GM21737 (cell line): ENCODE measurements around the gene PTEN.

ENCODE experiments used
- ATAC-seq: cut with Tn5 transposase; IDR thresholded peaks from one replicate; pipeline ENCODE4 v1.9.1; 2021; ENCODE audit warnings: mild to moderate bottlenecking, moderate library complexity; ENCODE audit not compliant: unreplicated experiment

Gene PTEN

DNA sequence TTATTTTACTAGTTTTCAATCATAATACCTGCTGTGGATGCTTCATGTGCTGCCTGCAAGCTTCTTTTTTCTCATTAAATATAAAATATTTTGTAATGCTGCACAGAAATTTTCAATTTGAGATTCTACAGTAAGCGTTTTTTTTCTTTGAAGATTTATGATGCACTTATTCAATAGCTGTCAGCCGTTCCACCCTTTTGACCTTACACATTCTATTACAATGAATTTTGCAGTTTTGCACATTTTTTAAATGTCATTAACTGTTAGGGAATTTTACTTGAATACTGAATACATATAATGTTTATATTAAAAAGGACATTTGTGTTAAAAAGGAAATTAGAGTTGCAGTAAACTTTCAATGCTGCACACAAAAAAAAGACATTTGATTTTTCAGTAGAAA lies 103.0 kb downstream of the PTEN start:
- ATAC-seq, result no peak

DNA sequence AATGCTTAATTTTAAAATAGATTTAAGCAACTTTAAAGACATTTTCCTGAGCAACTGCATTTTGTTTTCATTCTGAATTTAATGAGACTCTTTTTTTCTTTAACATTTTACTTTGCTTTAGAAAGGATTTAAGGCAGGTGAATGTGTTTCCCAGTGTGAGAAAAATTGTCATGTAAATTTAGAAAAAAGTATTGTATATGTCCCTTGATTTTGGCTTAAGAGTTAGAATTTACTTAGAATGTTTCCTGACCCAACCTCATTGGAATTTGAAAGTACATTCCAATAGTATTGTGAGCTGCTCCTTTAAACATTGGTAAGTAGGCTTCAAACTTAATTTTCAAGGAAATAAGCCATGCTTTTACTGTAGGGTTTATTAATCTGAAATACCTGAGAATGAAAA lies 110.2 kb downstream of the PTEN start:
- ATAC-seq, result no peak

GRCh38 chr10:87974130-87974529 lies 110.7 kb downstream of the PTEN start:
- no peak for ATAC-seq

DNA sequence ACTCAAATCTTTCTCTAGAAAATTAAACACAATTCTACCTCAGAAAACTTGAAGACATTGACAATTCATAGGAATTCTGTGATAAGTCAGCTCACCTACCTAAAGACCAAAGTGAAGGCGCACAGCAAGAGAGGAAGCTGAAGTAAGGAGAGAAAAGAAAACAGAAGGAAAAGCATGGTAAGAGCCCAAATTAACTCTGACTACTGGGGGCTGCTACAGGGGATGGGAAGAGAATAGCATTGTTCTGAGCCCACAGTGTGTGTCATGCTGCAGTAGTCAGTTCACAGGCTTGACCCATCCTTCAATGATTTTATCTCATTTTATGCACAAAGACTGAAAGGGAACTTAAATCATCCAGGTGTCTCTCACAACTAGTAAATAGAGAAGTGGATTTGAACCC lies 111.3 kb downstream of the PTEN start:
- no peak for ATAC-seq

DNA sequence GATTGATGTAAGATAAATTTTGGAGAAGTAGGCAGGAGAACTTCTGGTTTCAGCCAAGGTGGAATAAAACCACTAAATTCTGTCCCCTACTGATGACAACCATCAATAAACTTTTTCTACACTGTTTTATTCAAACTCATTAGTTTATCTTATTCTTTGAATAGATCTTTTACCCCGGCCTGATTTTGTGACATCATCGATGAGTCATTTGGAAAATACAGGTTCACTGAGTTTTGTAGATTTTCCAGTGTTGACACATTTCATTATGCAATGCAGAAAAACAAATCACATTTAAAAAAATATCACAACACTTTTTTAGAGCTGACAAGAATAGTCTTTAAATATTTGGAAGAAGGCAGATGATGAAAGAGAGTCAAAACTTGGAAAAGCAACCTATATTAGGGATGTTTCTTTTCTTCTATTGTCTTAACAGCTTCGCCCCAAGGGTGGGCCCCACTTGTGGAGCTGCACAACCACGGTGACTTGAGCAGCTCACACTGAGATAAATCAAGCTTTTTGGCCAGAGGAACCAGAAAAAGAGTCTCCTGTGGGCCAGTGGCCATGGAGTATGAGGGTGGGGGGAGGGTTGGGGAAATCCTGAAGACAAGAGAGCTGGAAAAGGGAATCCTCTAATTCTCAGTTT lies 112.8 kb downstream of the PTEN start:
- no peak for ATAC-seq

- no peak for ATAC-seq
These were observed 114.7 kb downstream of the PTEN start for GRCh38 chr10:87978166-87978565.

DNA sequence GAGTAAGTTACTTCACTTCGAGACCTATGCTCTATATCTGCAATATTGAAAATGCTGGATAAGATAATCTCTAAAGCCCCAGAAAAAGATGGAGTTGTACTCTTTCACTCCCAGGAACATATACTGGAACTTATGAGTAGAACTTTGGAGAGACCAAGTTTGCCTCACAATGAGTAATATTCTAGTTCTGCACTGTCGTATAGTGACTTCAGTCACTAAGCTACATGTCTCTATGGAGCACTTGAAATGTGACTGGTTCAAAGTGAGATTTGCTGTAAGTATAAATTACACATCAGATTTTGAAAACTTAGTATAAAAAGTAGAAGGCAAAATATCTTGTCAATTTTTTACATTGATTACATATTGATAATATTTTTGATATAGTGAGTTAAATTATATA lies 116.4 kb downstream of the PTEN start:
- no peak for ATAC-seq

GRCh38 chr10:87983716-87984115 lies 120.3 kb downstream of the PTEN start:
- no peak for ATAC-seq

DNA sequence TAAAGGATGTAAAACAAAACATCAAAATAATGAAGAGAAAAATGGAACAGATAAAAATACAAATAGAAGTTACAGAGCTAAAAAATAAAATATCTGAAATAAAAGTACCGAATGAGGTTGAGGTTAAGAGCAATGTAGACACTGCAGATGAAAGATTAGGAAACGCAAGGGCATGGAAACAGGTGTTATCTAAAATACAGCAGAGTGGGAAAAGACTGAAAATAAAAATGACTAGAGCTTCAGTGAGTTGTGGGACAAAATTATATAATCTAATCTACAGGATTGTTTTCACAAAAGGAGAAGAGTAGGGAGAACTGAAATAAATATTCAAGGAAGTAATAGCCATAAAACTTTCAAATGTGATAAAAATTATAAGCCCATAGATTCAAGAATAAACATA lies 123.8 kb downstream of the PTEN start:
- no peak for ATAC-seq

DNA sequence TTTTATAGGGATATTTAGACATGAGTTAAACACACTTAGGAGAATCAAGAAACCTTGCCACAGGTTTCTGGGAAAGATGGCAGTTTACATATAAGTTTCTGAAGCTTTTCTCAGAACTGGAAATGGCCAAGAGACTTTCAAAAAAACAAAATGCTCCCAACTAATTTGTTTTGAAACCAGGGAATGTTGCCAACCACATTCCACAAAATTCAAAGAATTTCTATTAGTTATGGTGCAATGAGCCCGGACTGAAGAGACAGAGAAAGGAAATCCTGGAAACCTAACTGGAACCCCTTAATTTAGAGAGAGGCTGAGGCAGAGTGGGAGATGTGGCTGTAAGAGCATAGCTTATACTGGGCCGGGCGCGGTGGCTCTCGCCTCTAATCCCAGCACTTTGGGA lies 128.5 kb downstream of the PTEN start:
- no peak for ATAC-seq

GRCh38 chr10:88004451-88004850 lies 141.0 kb downstream of the PTEN start:
- no peak for ATAC-seq

- ATAC-seq, result no peak
These were observed 142.8 kb downstream of the PTEN start for GRCh38 chr10:88006261-88006660.

DNA sequence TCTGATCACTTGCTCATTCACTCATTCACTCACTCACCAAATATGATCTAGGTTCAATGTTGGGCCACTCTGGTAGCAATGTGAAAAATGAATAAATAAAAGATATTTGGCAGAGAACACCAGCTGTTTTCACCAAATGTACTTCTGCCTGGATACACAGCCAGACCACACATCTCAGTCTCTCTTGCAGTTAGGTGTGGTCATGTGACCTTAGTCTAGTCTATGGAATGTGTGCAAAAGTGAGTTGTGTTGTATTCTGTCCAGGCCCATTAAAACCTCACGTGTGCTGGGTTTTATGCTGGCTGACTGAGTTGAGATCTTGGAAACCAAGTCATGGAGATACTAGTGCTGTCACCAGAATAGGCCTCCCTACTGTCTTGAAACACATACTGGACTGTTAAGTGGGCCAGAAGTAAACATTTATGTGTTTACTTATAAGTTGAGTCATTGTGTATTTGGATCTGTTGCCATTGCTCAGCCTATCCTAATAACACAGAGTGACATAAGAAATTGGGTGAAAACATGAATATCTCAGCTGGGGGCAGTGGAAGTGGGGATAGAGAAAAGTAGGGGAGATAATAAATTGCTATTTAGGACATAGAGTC lies 145.5 kb downstream of the PTEN start:
- ATAC-seq, result no peak

GRCh38 chr10:88012641-88013040 lies 149.2 kb downstream of the PTEN start:
- ATAC-seq, result no peak

- ATAC-seq, result no peak
These were observed 154.4 kb downstream of the PTEN start for GRCh38 chr10:88017781-88018180.

- no peak for ATAC-seq
These were observed 156.3 kb downstream of the PTEN start for GRCh38 chr10:88019753-88020152.
